Smooth muscle cell (in vitro differentiated cells): ENCODE data around the gene CFAP299. TPM values are rescaled to one million over a fixed set of nuclear protein-coding genes. Genes with fewer than 3 reads are reported as not detected.
"Not testable (repeated sequence)": the region's sequence is repeated elsewhere in the genome, so short reads cannot be mapped to it uniquely, and the experiment has no call there.

Experiments used
- DNase-seq: peaks from one replicate; lab custom pipeline; 2025; ENCODE audit not compliant: unreplicated experiment; lab: John Stamatoyannopoulos, UW
- H2AFZ ChIP-seq: fragments of 200-600 bp; sonication (generic); 2 replicates; pipeline ENCODE4 v1.6.0; 2016; ENCODE audit warnings: antibody characterized with exemption, low read depth, mild to moderate bottlenecking
- H3F3A ChIP-seq: fragments of 200-600 bp; sonication (generic); 2 replicates; pipeline ENCODE4 v1.6.0; 2017; ENCODE audit warnings: antibody characterized with exemption, low read depth
- H3K27ac ChIP-seq: fragments of 200-600 bp; sonication (generic); 2 replicates; pipeline ENCODE4 v1.5.1; 2016; ENCODE audit warnings: low read depth, mild to moderate bottlenecking
- H3K27me3 ChIP-seq: fragments of 200-600 bp; sonication (generic); 2 replicates; pipeline ENCODE4 v1.6.1; 2016; ENCODE audit warnings: low read depth, mild to moderate bottlenecking
- H3K36me3 ChIP-seq: fragments of 200-600 bp; sonication (generic); 2 replicates; pipeline ENCODE4 v1.5.1; 2016; ENCODE audit warnings: low read depth
- H3K4me1 ChIP-seq: fragments of 200-600 bp; sonication (generic); 2 replicates; pipeline ENCODE4 v1.5.1; 2016; ENCODE audit warnings: low read depth
- H3K4me2 ChIP-seq: fragments of 200-600 bp; sonication (generic); 2 replicates; pipeline ENCODE4 v1.6.0; 2016; ENCODE audit warnings: mild to moderate bottlenecking
- H3K4me3 ChIP-seq: fragments of 200-600 bp; sonication (generic); 2 replicates; pipeline ENCODE4 v1.5.1; 2016; ENCODE audit warnings: mild to moderate bottlenecking
- H3K79me2 ChIP-seq: fragments of 200-600 bp; sonication (generic); 2 replicates; pipeline ENCODE4 v1.6.0; 2016; ENCODE audit warnings: low read depth, mild to moderate bottlenecking
- H3K9ac ChIP-seq: fragments of 200-600 bp; sonication (generic); 2 replicates; pipeline ENCODE4 v1.6.0; 2016; ENCODE audit warnings: low read depth
- H3K9me3 ChIP-seq: fragments of 200-600 bp; sonication (generic); replicated peaks from 2 replicates; pipeline ENCODE4 v1.5.1; 2016; ENCODE audit warnings: low read depth
- H4K20me1 ChIP-seq: fragments of 200-600 bp; sonication (generic); 2 replicates; pipeline ENCODE4 v1.6.0; 2016; ENCODE audit warnings: low read depth
- CTCF ChIP-seq: fragments of 200-600 bp; sonication (generic); IDR thresholded peaks from 2 replicates; pipeline ENCODE4 v1.5.1; 2017; ENCODE audit warnings: borderline replicate concordance, mild to moderate bottlenecking, antibody characterized with exemption; ENCODE audit not compliant: insufficient read depth, poor library complexity, severe bottlenecking
- WGBS: methylation state at CpG from one replicate; pipeline ENCODE4 v1.1.7; 2016; ENCODE audit warnings: low lambda C conversion rate; 5-methylcytosine and 5-hydroxymethylcytosine counted together
- polyA plus RNA-seq: library from polyadenylated mRNA; unstranded; fragments of >200 nt; fragmentation: Nextera tagmentation; extraction: Ambion mirVana; gene quantifications from 2 replicates; pipeline ENCODE4 v1.2.1, GENCODE V29; 2016
- total RNA-seq: library from RNA; depleted of rRNA; stranded (reverse); fragments of >200 nt; gene quantifications from 2 replicates; pipeline ENCODE4 v1.2.3, GENCODE V29; 2014

Gene CFAP299
- total and polyA plus RNA-seq, 2 experiments from 2014 or later, result not detected

GRCh38 chr4:80787306-80787705 is 451.8 kb downstream of the CFAP299 start:
- no peaks in the 10 kb centered on the region for H3K27me3 ChIP-seq
- no peak overlapping the region for H3K9ac ChIP-seq
- H3K79me2 ChIP-seq, result no peaks in the 10 kb centered on the region
- no peak for TF ChIP-seq CTCF
- no peak overlapping the region for H2AFZ ChIP-seq
- H4K20me1 ChIP-seq, result no peaks in the 10 kb centered on the region
- no peak overlapping the region for H3K27ac ChIP-seq
- H3K4me1 ChIP-seq, result no peaks in the 10 kb centered on the region
- no peak for DNase-seq
- H3F3A ChIP-seq, result no peaks in the 10 kb centered on the region
- no peaks in the 10 kb centered on the region for H3K36me3 ChIP-seq
- H3K4me2 ChIP-seq, result no peak overlapping the region
- no peaks in the 10 kb centered on the region for H3K9me3 ChIP-seq
- WGBS, result 89% methylated on average over 1 of the region's 1 CpG
- no peak overlapping the region for H3K4me3 ChIP-seq

- no peak for TF ChIP-seq CTCF
- no peaks in the 10 kb centered on the region for H4K20me1 ChIP-seq
- no peaks in the 10 kb centered on the region for H3K4me1 ChIP-seq
- H3K9ac ChIP-seq, result no peak overlapping the region
- no peak for DNase-seq
- no peaks in the 10 kb centered on the region for H3K36me3 ChIP-seq
- no peak overlapping the region for H2AFZ ChIP-seq
- 16% methylated on average over 1 of the region's 1 CpG for WGBS
- H3K9me3 ChIP-seq, result no peaks in the 10 kb centered on the region
- no peaks in the 10 kb centered on the region for H3K27me3 ChIP-seq
- no peaks in the 10 kb centered on the region for H3F3A ChIP-seq
- H3K27ac ChIP-seq, result no peak overlapping the region
- H3K4me2 ChIP-seq, result peak overlapping the region; percentile 10
- no peaks in the 10 kb centered on the region for H3K79me2 ChIP-seq
- no peak overlapping the region for H3K4me3 ChIP-seq
Observed at GRCh38 chr4:80788798-80789197, 453.3 kb downstream of the CFAP299 start.

GRCh38 chr4:80790152-80790551 is 454.6 kb downstream of the CFAP299 start:
- Histone ChIP-seq H3K27me3 (no peaks in the 10 kb centered on the region), H3K9me3 (no peaks in the 10 kb centered on the region), H3K79me2 (no peaks in the 10 kb centered on the region), H2AFZ (no peak overlapping the region), H3K9ac (no peak overlapping the region), H3K4me2 (no peak overlapping the region), H3K4me1 (no peaks in the 10 kb centered on the region), H4K20me1 (no peaks in the 10 kb centered on the region), H3K27ac (no peak overlapping the region), H3K4me3 (no peak overlapping the region), H3F3A (no peaks in the 10 kb centered on the region), H3K36me3 (no peaks in the 10 kb centered on the region)
- DNase-seq, result no peak
- TF ChIP-seq CTCF, result no peak
- 79% methylated on average over 3 of the region's 3 CpGs for WGBS

GRCh38 chr4:80793660-80794059 is 458.1 kb downstream of the CFAP299 start:
- not testable (repeated sequence) for H3K79me2 ChIP-seq, H4K20me1 ChIP-seq, H3K9me3 ChIP-seq, H3K36me3 ChIP-seq, H2AFZ ChIP-seq, DNase-seq, H3F3A ChIP-seq, H3K27me3 ChIP-seq, H3K4me3 ChIP-seq, H3K9ac ChIP-seq, H3K4me2 ChIP-seq, H3K4me1 ChIP-seq, H3K27ac ChIP-seq
- 60% methylated on average over 1 of the region's 1 CpG for WGBS
